Right kidney (tissue), 1 donor: ENCODE data around the gene RBKS.
"Not testable (repeated sequence)": the region's sequence is repeated elsewhere in the genome, so short reads cannot be mapped to it uniquely, and the experiment has no call there.

Experiments used
- DNase-seq: peaks from one replicate; pipeline ENCODE4 v3.0.0-alpha.2; 2016

RBKS gene

GRCh38 chr2:27873091-27873490 lies 17.1 kb downstream of the RBKS start:
- no peak for DNase-seq

- DNase-seq, result no peak
Measured at GRCh38 chr2:27871802-27872201, 18.4 kb downstream of the RBKS start.

GRCh38 chr2:27870724-27871123 lies 19.5 kb downstream of the RBKS start:
- no peak for DNase-seq

GRCh38 chr2:27869763-27870162 lies 20.4 kb downstream of the RBKS start:
- DNase-seq, result no peak

GRCh38 chr2:27866237-27866636 lies 23.9 kb downstream of the RBKS start:
- DNase-seq, result no peak

- DNase-seq, result not testable (repeated sequence)
Measured at GRCh38 chr2:27863955-27864354, 26.2 kb downstream of the RBKS start.

- DNase-seq, result no peak
Measured at GRCh38 chr2:27863146-27863545, 27.0 kb downstream of the RBKS start.

DNA sequence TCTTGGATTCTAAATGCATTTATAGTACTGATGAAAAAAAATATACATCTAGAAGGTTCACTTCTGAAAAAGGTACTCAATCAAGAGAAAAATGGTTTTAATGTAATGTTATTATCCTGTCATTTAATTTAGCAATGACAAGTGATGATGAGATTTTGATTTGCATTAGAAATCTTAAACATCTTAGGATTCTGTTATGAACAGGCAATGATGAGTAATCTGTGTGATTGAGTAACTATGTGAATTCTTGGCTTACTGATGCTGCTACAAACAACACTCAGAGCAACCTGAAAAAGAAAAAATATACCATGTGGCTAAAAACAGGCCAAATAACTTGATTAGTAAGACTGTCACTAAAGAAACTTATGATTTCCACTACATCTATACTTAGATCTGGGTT lies 30.1 kb downstream of the RBKS start:
- no peak for DNase-seq

DNA sequence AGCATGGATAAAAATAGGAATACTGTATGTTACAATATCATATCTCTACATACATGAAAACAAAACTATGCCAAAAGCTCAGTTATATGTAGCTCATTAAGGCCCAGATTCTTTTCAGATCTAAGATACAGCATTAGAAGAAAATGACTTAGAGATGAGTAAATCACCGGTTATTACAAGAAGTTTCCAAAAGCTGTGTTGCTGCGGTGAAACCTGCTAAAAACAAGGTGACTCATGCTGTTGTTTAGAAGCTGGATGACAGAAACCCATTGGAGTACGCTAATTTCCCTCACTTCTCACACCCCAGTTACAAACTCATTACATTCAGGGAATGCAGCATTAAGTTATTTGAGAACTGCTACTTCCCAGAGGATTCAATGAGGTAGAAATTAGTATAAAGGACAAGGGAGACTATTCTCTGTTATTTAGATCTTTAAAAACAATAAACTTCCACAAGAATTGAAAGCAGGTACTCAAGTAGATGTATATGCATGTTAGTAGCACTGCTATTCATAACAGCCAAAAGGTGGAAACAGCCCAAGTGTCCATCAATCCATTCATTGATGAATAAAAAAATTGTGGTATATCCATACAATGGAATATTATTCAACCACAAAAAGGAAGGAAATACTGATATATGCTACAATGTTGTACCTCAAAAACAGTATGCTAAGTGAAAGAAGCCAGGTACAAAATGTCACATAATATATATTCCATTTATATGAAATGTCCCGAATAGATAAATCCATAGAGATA lies 32.6 kb downstream of the RBKS start:
- DNase-seq, result no peak

DNA sequence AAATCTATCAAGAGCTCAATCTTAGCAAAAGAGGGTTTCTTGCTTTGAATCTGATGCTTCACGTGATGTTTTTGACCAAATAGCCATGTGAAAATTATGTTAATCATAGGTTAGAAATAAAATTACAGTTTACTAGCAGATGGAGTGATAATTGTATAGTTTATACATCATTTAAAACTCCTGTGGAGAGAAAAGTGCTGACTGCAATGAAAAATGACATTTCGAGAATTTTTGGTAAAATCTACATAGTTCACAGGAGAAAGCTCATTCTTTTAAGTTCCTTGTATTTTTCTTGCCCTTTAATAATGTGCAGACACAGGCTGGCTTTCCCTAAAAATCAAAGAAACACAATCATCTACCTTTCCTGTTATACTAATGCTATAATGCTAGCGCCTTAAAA lies 33.2 kb downstream of the RBKS start:
- no peak for DNase-seq

DNA sequence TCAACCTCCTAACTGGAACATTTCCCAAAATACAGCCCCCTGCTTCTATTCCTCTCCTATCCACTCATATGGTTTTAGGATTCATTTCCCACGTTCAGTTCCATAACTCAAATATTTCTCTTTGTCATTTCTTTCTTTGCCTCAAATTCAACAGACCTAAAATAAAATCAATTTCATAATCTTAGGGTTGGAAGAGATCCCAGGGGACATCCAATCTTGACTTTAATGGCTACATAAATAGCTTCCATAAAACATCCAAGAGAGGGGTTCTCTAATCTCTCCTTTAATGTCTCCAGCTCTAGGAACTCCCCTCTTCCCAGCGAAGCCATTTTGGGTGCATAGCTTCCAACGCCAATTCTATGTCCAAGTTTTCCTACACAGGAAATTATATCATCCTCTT lies 33.8 kb downstream of the RBKS start:
- no peak for DNase-seq

DNA sequence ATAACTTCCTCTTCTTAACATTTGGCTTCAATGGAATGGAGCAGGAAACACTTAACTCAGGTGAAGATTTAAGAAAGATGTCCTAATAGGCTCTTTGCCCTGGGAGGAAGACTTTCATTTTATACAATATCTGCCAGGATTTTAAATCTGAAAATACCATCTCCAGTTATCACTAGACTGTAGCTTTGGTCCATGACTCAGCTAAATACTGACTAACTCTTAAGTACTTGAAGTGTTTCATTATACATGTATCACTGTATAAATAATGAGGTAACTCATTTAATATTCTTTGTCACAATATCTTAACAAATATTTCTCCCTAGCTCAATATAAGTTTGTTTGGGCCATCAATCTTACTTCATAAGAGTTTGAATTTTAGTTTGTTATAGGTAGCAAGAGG lies 34.7 kb downstream of the RBKS start:
- no peak for DNase-seq

DNA sequence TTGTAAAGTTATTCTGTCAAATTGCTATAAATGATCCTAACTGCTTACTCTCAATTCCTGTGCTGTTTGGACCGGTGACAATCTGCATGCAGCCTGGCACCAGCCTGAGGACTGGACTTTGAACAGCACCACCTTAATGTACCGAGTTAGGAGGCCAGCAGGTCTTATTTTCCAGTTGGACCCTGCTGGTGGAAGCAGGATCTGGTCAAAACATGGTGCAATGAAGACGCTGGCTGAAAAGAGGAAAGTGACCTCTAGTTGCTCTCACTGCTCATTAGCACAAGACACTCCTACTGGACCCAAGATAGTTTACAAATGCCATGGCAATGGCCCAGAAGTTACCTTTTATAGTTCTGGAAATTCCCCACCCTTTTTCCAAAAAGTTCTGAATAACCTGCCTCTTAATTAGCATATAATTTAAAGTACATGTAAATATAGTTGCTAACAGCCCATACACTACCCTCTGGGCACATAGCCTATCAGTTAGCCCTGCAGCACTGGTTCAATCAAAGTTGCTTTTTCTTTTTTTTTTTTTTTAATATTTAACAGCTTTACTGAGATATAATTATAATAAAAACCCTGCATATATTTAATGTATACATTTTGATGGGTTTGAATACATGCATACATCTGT lies 35.8 kb downstream of the RBKS start:
- DNase-seq, result no peak

DNA sequence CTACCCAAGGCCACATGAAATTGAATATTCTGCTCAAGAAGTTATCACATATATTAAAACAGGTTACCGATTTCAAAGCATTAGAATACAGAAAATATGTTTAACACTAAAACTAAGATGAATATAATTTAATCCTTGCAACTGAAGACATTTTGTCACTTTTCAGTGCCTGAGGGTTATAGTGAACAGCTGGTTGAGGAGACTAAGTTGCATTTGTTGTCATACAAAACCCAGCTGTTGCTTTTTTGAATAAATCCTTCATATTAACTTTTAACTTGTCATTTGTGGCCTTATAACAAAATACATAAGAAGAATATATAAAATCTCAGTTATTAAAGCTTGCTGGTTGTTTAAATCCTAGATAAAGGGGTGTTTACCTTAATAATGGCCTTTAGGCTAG lies 37.5 kb downstream of the RBKS start:
- DNase-seq, result no peak

DNA sequence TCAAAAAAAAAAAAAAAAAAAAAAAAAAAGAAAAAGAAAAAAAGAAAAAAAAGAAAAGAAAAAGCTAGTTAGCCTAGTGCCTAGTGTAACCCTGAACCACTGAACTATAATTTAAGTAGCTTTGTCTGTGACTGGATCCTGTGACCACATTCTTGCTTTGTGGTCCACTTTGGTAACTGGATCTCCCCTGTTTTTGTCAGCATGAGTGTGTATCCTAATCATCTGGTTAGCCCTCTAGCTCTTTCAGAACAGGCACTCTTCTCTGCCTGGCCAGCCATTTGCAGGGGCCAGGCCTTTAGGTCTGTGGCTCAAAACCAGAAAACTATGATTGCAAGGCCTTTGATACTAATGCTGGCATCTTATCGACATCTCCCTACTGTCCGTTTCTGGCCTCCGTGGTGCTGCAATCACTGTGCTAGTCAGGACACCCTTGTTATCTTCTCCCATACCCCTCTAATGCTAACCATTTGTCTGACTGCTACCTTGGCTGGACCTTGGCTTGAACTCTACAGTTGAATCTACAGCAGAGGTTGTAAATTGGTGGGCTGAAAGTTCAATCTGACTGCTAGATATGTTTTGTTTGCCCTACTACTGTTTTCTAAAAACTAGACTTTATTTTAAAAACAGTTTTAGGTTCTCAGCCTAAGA lies 40.5 kb downstream of the RBKS start:
- no peak for DNase-seq

DNA sequence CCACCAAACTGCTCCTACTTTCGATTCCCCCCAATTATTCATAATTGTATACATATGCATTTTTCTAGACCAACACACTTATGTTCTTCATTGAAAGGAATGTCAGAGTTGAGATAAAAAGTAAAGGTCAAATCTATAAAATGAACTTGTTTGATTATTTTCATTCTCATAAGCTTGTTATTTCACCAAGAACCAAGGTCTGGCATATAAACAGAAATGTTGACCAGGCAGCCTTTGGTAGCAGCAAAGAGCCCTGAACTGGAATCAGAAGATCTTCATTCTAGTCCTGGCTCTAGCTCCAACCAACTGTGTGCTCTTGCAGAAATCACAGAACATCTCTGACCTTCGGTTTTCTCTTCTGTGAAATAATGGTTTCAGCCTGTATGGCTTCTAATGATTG lies 42.9 kb downstream of the RBKS start:
- DNase-seq, result no peak

GRCh38 chr2:27844821-27845255 lies 45.3 kb downstream of the RBKS start:
- no peak for DNase-seq

DNA sequence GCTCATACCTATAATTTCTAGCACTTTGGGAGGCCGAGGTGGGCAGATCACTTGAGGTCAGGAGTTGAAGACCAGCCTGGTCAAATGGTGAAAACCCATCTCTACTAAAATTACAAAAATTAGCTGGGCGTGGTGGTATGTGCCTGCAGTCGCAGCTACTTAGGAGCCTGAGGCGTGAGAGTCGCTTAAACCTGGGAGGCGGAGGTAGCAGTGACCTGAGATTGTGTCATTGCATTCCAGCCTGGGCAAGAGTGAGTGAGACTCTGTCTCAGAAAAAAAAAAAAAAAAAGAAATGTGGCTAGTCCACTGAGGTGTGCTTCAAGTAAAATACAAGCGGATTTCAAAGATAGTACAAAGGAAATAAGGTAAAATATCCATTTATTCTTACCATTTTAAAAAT lies 46.2 kb downstream of the RBKS start:
- DNase-seq, result no peak

DNA sequence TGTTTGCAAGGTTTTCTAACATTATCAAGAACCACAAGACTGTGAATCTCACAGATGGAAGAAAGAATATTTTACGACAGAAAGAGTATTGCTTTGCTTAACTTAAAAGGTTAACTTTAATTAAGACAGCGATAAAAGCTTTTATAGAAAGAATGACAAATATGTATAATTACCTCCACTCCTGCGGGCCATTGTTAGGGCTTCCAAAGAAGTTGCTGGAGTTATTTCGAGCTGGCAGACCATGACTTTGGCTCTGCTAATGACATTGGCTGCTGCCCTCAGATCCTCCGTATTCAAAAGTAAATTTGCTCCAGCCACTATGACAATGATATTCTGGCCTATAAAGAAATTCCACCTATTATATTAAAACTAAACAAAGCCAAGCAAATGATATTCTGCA lies 47.3 kb downstream of the RBKS start:
- no peak for DNase-seq

GRCh38 chr2:27839022-27839618 lies 51.1 kb downstream of the RBKS start:
- DNase-seq, result no peak

DNA sequence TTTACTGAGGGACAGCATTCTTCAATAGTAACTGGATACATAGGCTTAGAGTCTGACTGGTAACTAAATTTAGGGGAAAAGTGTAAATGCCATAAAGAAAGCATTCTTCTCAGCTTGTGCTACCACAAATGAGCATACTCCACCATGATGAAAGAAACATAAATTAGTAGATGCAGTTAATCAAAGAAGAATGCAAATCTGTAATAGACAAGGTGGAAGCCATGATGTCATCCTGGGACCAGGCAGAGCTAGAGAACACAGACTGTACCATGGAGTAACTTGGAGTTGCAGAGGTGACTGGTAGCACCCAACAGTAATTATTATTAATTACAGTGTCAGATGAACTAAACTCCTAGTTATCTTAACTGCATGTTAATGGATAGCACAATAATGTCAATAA lies 51.7 kb downstream of the RBKS start:
- DNase-seq, result no peak

- no peak for DNase-seq
Measured at GRCh38 chr2:27833931-27834330, 56.3 kb downstream of the RBKS start.

DNA sequence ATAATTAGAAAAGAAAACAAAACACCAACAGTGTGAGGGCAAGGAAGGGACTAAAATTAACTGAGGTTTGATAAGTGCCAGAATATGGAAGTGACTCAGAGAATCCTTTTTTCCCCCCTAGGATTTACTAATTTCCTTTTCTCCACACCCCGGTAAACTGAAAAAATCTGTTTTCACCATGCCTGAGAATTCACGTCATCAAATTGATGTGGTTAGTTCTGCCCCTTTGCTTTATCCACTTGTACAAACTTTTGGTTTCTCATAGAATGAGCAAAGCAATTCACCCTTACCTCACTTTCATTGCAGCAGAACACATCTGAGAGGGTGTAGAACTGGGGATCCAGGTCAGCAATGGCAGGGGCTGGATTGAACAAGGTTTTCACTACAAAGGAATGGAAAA lies 57.8 kb downstream of the RBKS start:
- DNase-seq, result no peak
